Measurements from ENCODE around the gene COG3. TPM values are rescaled to one million over a fixed set of nuclear protein-coding genes. Genes with fewer than 3 reads are reported as not detected.
"Not testable (repeated sequence)": the region's sequence is repeated elsewhere in the genome, so short reads cannot be mapped to it uniquely, and the experiment has no call there.

COG3 gene
- total and polyA plus RNA-seq, 2 donors (not counting 1 experiment from before 2014, with no cell fraction given): 24.0 to 37.5 TPM

DNA sequence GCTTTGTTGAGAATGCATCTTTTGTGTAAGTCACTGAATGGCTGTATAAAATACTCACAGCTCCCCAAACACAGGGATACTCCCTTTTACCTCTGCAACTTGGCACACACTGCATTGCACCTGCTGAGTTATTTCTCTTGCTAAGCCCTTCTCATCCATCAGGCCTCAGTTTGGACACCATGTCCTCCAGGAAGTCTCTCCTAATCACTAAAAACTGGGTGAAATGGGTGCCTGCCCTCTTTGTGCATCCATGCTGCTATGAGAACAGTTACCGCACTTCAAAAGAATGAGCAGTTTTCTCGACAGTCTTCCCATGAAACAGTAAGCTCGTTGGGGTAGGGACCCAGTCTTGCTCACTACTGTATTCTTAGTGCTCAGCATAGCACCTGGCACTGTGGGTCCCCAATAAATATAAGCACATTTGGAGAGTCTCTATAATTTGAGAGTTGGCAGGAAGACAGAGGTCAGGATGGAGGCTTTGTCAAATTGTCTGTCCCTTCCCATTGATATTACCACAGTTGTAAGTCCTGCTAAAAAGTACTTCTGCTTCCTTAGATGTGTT is 41.9 kb upstream of the COG3 start:
- no peaks in the 10 kb centered on the region for H3K4me1 ChIP-seq (ENCODE audit: control insufficient read depth, extremely low read depth, insufficient read depth, low read length)

DNA sequence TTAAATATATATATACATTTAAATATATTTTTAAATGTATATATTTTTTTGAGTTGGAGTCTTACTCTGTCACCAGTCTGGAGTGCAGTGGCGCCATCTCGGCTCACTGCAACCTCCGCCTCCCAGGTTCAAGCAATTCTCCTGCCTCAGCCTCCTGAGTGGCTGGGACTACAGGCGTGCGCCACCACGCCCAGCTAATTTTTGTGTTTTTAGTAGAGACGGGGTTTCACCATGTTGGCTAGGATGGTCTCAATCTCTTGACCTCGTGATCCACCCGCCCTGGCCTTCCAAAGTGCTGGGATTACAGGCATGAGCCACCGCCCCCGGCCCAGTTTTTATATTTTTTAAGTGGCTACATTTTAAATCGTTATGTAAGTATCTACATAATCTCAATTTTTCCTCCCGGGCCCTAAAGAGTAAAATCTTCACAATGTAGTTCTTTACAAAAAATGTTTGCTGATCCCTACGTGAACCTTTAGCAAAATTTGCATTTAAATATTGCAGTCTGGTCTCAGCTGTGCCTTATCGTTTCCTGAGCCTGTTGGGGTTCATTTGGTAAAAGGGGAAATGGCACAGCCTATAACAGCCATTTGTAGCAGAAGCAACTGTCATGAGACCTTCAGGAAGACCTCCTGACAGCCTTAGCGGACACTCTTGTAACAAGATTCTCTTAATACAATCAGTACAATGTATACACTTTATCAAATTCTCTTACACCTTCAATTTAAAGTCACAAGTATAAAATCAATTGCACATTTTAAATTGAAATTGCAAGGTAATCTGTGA is 38.5 kb upstream of the COG3 start:
- not testable (repeated sequence) for H3K4me1 ChIP-seq (ENCODE audit: control insufficient read depth, extremely low read depth, insufficient read depth, low read length); H3K27ac ChIP-seq (ENCODE audit: insufficient read depth, low read length); H3K4me2 ChIP-seq (ENCODE audit: extremely low read depth, insufficient read depth, low read length); H3K36me3 ChIP-seq (ENCODE audit: control insufficient read depth, insufficient read depth, low read length); H3K9ac ChIP-seq (ENCODE audit: insufficient read depth, low read length); DNase-seq (ENCODE audit: low read depth in 2 of 2); H3K27me3 ChIP-seq (ENCODE audit: control insufficient read depth, insufficient read depth, low read length); H3K9me3 ChIP-seq (ENCODE audit: control insufficient read depth, insufficient read depth, low read depth, low read length); H3K79me2 ChIP-seq (ENCODE audit: control insufficient read depth, insufficient read depth, low read length); H4K20me1 ChIP-seq (ENCODE audit: control insufficient read depth, extremely low read depth, insufficient read depth, low read length); H2AFZ ChIP-seq (ENCODE audit: low read length); H3K4me3 ChIP-seq (replicated peaks in 1 of 4; ENCODE audit: control extremely low read depth in 1 of 4, insufficient read depth in 1 of 4, low read depth in 3 of 4, low read length in 4 of 4)

More for the DNA sequence above, 41.9 kb upstream of the COG3 start:
- DNase-seq (ENCODE audit: low read depth in 2 of 2): no peak
- no peaks in the 10 kb centered on the region for H3K79me2 ChIP-seq (ENCODE audit: control insufficient read depth, insufficient read depth, low read length)
- no peak overlapping the region for H3K9ac ChIP-seq (ENCODE audit: insufficient read depth, low read length)
- H4K20me1 ChIP-seq (ENCODE audit: control insufficient read depth, extremely low read depth, insufficient read depth, low read length): no peaks in the 10 kb centered on the region
- no peak overlapping the region for H2AFZ ChIP-seq (ENCODE audit: low read length)
- H3K4me2 ChIP-seq (ENCODE audit: extremely low read depth, insufficient read depth, low read length): no peak overlapping the region
- H3K9me3 ChIP-seq (ENCODE audit: control insufficient read depth, insufficient read depth, low read depth, low read length): no peaks in the 10 kb centered on the region
- no peaks in the 10 kb centered on the region for H3K36me3 ChIP-seq (ENCODE audit: control insufficient read depth, insufficient read depth, low read length)
- no peak overlapping the region for H3K27ac ChIP-seq (ENCODE audit: insufficient read depth, low read length)
- TF ChIP-seq, protein P1, sequence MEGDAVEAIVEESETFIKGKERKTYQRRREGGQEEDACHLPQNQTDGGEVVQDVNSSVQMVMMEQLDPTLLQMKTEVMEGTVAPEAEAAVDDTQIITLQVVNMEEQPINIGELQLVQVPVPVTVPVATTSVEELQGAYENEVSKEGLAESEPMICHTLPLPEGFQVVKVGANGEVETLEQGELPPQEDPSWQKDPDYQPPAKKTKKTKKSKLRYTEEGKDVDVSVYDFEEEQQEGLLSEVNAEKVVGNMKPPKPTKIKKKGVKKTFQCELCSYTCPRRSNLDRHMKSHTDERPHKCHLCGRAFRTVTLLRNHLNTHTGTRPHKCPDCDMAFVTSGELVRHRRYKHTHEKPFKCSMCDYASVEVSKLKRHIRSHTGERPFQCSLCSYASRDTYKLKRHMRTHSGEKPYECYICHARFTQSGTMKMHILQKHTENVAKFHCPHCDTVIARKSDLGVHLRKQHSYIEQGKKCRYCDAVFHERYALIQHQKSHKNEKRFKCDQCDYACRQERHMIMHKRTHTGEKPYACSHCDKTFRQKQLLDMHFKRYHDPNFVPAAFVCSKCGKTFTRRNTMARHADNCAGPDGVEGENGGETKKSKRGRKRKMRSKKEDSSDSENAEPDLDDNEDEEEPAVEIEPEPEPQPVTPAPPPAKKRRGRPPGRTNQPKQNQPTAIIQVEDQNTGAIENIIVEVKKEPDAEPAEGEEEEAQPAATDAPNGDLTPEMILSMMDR (conservative IDR thresholded peaks at IDR 0.05 in 1 of 2, IDR thresholded peaks at IDR 0.05 in 1 of 2; ENCODE audit: low read depth in 1 of 2, low read length in 2 of 2): no peak
- TF ChIP-seq EZH2 (IDR thresholded peaks at IDR 0.05; ENCODE audit: low read length, missing control alignments): no peak
- H3K27me3 ChIP-seq (ENCODE audit: control insufficient read depth, insufficient read depth, low read length): no peaks in the 10 kb centered on the region
- no peak overlapping the region for H3K4me3 ChIP-seq (replicated peaks in 1 of 4; ENCODE audit: control extremely low read depth in 1 of 4, insufficient read depth in 1 of 4, low read depth in 3 of 4, low read length in 4 of 4)

- no peak for DNase-seq (ENCODE audit: low read depth in 2 of 2)
- Histone ChIP-seq H4K20me1 (ENCODE audit: control insufficient read depth, extremely low read depth, insufficient read depth, low read length) (no peaks in the 10 kb centered on the region), H3K9ac (ENCODE audit: insufficient read depth, low read length) (no peak overlapping the region), H3K79me2 (ENCODE audit: control insufficient read depth, insufficient read depth, low read length) (no peaks in the 10 kb centered on the region), H3K36me3 (ENCODE audit: control insufficient read depth, insufficient read depth, low read length) (no peaks in the 10 kb centered on the region), H3K4me2 (ENCODE audit: extremely low read depth, insufficient read depth, low read length) (no peak overlapping the region), H3K9me3 (ENCODE audit: control insufficient read depth, insufficient read depth, low read depth, low read length) (no peaks in the 10 kb centered on the region), H3K4me1 (ENCODE audit: control insufficient read depth, extremely low read depth, insufficient read depth, low read length) (no peaks in the 10 kb centered on the region), H2AFZ (ENCODE audit: low read length) (no peak overlapping the region), H3K27ac (ENCODE audit: insufficient read depth, low read length) (no peak overlapping the region), H3K4me3 (replicated peaks in 1 of 4; ENCODE audit: control extremely low read depth in 1 of 4, insufficient read depth in 1 of 4, low read depth in 3 of 4, low read length in 4 of 4) (no peak overlapping the region), H3K27me3 (ENCODE audit: control insufficient read depth, insufficient read depth, low read length) (no peaks in the 10 kb centered on the region)
- no peak for TF ChIP-seq EZH2 (IDR thresholded peaks at IDR 0.05; ENCODE audit: low read length, missing control alignments)
- TF ChIP-seq, protein P1 (conservative IDR thresholded peaks at IDR 0.05 in 1 of 2, IDR thresholded peaks at IDR 0.05 in 1 of 2; ENCODE audit: low read depth in 1 of 2, low read length in 2 of 2): no peak
These were observed 31.9 kb upstream of the COG3 start for GRCh38 chr13:45432737-45433380.

Data from fibroblast of lung (primary cell).